A549 (cell line): Measurements from ENCODE around the gene SHISAL2A. TPM values are rescaled to one million over a fixed set of nuclear protein-coding genes. Genes with fewer than 3 reads are reported as not detected.

Experiments
- ATAC-seq, 2 experiments: fragments of 200-7000 bp in 1 of 2; fragments of >200 bp in 1 of 2; cut with Nextera tagmentation in 1 of 2; cut with Tn5 transposase in 1 of 2; 3 replicates each; pipeline versions ENCODE4 v1.8.0 to v1.9.1; 2018 to 2020; ENCODE audit warnings: mild to moderate bottlenecking in 1 of 2, moderate library complexity in 1 of 2
- CTCF ChIA-PET: fragments of 300-600 bp; sonication (Branson Sonifier 250); formaldehyde crosslinking; extraction: SDS; loops from one replicate; lab custom pipeline; 2021; ENCODE audit warnings: antibody characterized with exemption, inconsistent platforms; lab: Yijun Ruan, JAX
- POLR2A ChIA-PET: fragments of 350-600 bp; formaldehyde crosslinking; extraction: SDS; loops from one replicate; lab custom pipeline; 2021; ENCODE audit warnings: antibody characterized with exemption, inconsistent platforms; lab: Yijun Ruan, JAX
- DNase-seq, 2 experiments: peaks; one replicate each; pipeline versions ENCODE4 v3.0.0 to v3.0.0-alpha.2; 2011 to 2016; ENCODE audit warnings: low read depth in 1 of 2, low spot score in 1 of 2
- FAIRE-seq: peaks from 2 replicates; lab custom pipeline; 2011; peaks lifted over from hg19 to GRCh38; lab: Jason Lieb, UNC
- H3K27ac ChIP-seq, 2 experiments: fragments of >200 bp; sonication (Bioruptor Twin); formaldehyde crosslinking; 3 replicates each; pipeline ENCODE4 v1.5.1; 2016 to 2017
- H3K4me1 ChIP-seq: fragments of >200 bp; sonication (Bioruptor Twin); formaldehyde crosslinking; 3 replicates; pipeline ENCODE4 v1.6.1; 2016
- H3K4me2 ChIP-seq: fragments of >200 bp; sonication (Bioruptor Twin); formaldehyde crosslinking; 3 replicates; pipeline ENCODE4 v1.6.1; 2016
- H3K4me3 ChIP-seq: fragments of >200 bp; sonication (Bioruptor Twin); formaldehyde crosslinking; 3 replicates; pipeline ENCODE4 v1.5.1; 2016
- H3K9me3 ChIP-seq: fragments of >200 bp; sonication (Bioruptor Twin); formaldehyde crosslinking; 3 replicates; pipeline ENCODE4 v1.6.1; 2016
- ATOH8 ChIP-seq: fragments of 250-450 bp; sonication (Bioruptor Pico); IDR thresholded peaks from 2 replicates; pipeline ENCODE4 v1.5.0; 2020; ENCODE audit warnings: low read depth, mild to moderate bottlenecking, moderate library complexity
- CBX2 ChIP-seq: fragments of 200-600 bp; sonication (generic); IDR thresholded peaks from 2 replicates; pipeline ENCODE4 v1.6.1; 2016; ENCODE audit warnings: low read depth, mild to moderate bottlenecking, borderline replicate concordance
- CBX8 ChIP-seq: fragments of 200-600 bp; sonication (generic); IDR thresholded peaks from 2 replicates; pipeline ENCODE4 v1.6.1; 2016
- EHF ChIP-seq: fragments of 250-450 bp; sonication (Bioruptor Pico); IDR thresholded peaks from 2 replicates; pipeline ENCODE4 v1.5.0; 2020; ENCODE audit warnings: mild to moderate bottlenecking
- EP300 ChIP-seq, 2 experiments: fragments of >200 bp; sonication (Bioruptor Twin); formaldehyde crosslinking; IDR thresholded peaks; 2 replicates in 1 of 2; 3 replicates in 1 of 2; pipeline ENCODE4 v1.6.1; 2016 to 2017
- FOSB ChIP-seq: fragments of 250-450 bp; sonication (Bioruptor Pico); IDR thresholded peaks from 2 replicates; pipeline ENCODE4 v1.5.0; 2020; ENCODE audit warnings: mild to moderate bottlenecking, moderate library complexity
- HOXB5 ChIP-seq: fragments of 250-450 bp; sonication (Bioruptor Pico); IDR thresholded peaks from 2 replicates; pipeline ENCODE4 v1.5.0; 2020; ENCODE audit warnings: mild to moderate bottlenecking, moderate library complexity
- KDM1A ChIP-seq: fragments of 200-600 bp; sonication (generic); IDR thresholded peaks from 2 replicates; pipeline ENCODE4 v1.6.1; 2016; ENCODE audit warnings: low read depth, mild to moderate bottlenecking
- KDM5A ChIP-seq: fragments of 200-600 bp; sonication (generic); IDR thresholded peaks from 2 replicates; pipeline ENCODE4 v1.6.1; 2016; ENCODE audit warnings: antibody characterized with exemption, mild to moderate bottlenecking
- MAZ ChIP-seq: fragments of 150-350 bp; IDR thresholded peaks from 2 replicates; pipeline ENCODE4 v1.6.1; 2014; ENCODE audit warnings: antibody characterized with exemption, low read depth, low read length, borderline replicate concordance
- POLR2AphosphoS2 ChIP-seq: conservative IDR thresholded peaks from 2 replicates; pipeline ENCODE4 v1.6.1; 2012; ENCODE audit warnings: low read length, improper control_type of control experiment, inconsistent platforms
- RARB ChIP-seq: fragments of 250-450 bp; sonication (Bioruptor Pico); IDR thresholded peaks from 2 replicates; pipeline ENCODE4 v1.8.0; 2021; ENCODE audit warnings: mild to moderate bottlenecking, moderate library complexity
- RCOR1 ChIP-seq: fragments of 150-350 bp; IDR thresholded peaks from 2 replicates; pipeline ENCODE4 v1.6.1; 2014; ENCODE audit warnings: antibody characterized with exemption, low read length, low read depth
- RFX5 ChIP-seq: fragments of 450-650 bp; IDR thresholded peaks from 2 replicates; pipeline ENCODE4 v1.7.1; 2014; ENCODE audit warnings: antibody characterized with exemption, mild to moderate bottlenecking, moderate library complexity
- RNF2 ChIP-seq: fragments of 200-600 bp; sonication (generic); IDR thresholded peaks from 2 replicates; pipeline ENCODE4 v1.6.1; 2016; ENCODE audit warnings: low read depth, mild to moderate bottlenecking, antibody characterized with exemption, moderate library complexity, borderline replicate concordance
- TFCP2L1 ChIP-seq: fragments of 250-450 bp; sonication (Bioruptor Pico); IDR thresholded peaks from 2 replicates; pipeline ENCODE4 v1.5.0; 2021; ENCODE audit warnings: mild to moderate bottlenecking
- TP53 ChIP-seq: fragments of 250-450 bp; sonication (Bioruptor Pico); IDR thresholded peaks from 2 replicates; pipeline ENCODE4 v1.5.0; 2021; ENCODE audit warnings: mild to moderate bottlenecking, moderate library complexity
- ZC3H11A ChIP-seq: fragments of 450-650 bp; IDR thresholded peaks from 2 replicates; pipeline ENCODE4 v1.6.1; 2014; ENCODE audit warnings: antibody characterized with exemption, mild to moderate bottlenecking
- ZNF302 ChIP-seq: fragments of 250-450 bp; sonication (Bioruptor Pico); IDR thresholded peaks from 2 replicates; pipeline ENCODE4 v1.9.0; 2021; ENCODE audit warnings: inconsistent platforms, mild to moderate bottlenecking, moderate library complexity
- ZSCAN20 ChIP-seq: fragments of 250-450 bp; sonication (Bioruptor Pico); IDR thresholded peaks from 2 replicates; pipeline ENCODE4 v1.8.0; 2022; ENCODE audit warnings: mild to moderate bottlenecking, moderate library complexity
- WGBS: methylation state at CpG from one replicate; pipeline ENCODE4 v1.1.6; 2017; ENCODE audit errors: missing lambda C conversion rate; 5-methylcytosine and 5-hydroxymethylcytosine counted together
- polyA plus RNA-seq, 4 experiments: library from polyadenylated mRNA; depleted of rRNA in 3 of 4; stranded (reverse); fragments of >200 nt; fragmentation: RNase III in 1 of 4; extraction: RNeasy Plus Mini Kit Qiagen cat#74134 plus additional on column Dnase treatment in 1 of 4; gene quantifications; 2 replicates in 3 of 4; 3 replicates in 1 of 4; pipeline ENCODE4 v1.2.3, GENCODE V29; 2011 to 2017
- TF ChIP-seq, protein P1 (sequence below): fragments of 200-600 bp; sonication (generic); IDR thresholded peaks from 2 replicates; pipeline ENCODE4 v1.6.1; 2016; ENCODE audit warnings: antibody characterized with exemption, mild to moderate bottlenecking, moderate library complexity
- TF ChIP-seq, protein P2 (sequence below): fragments of >200 bp; sonication (Bioruptor Twin); formaldehyde crosslinking; IDR thresholded peaks from 3 replicates; pipeline ENCODE4 v1.6.1; 2016
- TF ChIP-seq, protein P3 (sequence below): IDR thresholded peaks from 2 replicates; pipeline ENCODE4 v1.6.1; 2012
- TF ChIP-seq, protein P4 (sequence below): IDR thresholded peaks from 2 replicates; pipeline ENCODE4 v1.6.1; 2012; ENCODE audit warnings: low read depth, borderline replicate concordance

Gene SHISAL2A
- polyA plus RNA-seq, 2 of the 4 experiments (the other 2 are of a cell fraction) = not detected

- no peaks in the 10 kb centered on the region for H3K9me3 ChIP-seq
- no peak overlapping the region; a peak in 1 of 6 replicates for H3K27ac ChIP-seq
- DNase-seq = no peak
- H3K4me2 ChIP-seq = no peak overlapping the region
- POLR2A ChIA-PET = no interaction called here
- TF ChIP-seq MAZ (no peak), FOSB (no peak), ZC3H11A (no peak), ATOH8 (CRISPR knock-in tag) (no peak), EHF (no peak), KDM1A (no peak), POLR2AphosphoS2 (no peak), RFX5 (no peak), KDM5A (no peak), RCOR1 (no peak), TP53 (CRISPR knock-in tag) (no peak)
- no peak for ATAC-seq
- no peaks in the 10 kb centered on the region for H3K4me1 ChIP-seq
- WGBS = 96% methylated on average over 4 of the region's 4 CpGs
- CTCF ChIA-PET = no interaction called here
- no peak for FAIRE-seq
- no peak overlapping the region for H3K4me3 ChIP-seq
These were observed 48.2 kb downstream of the SHISAL2A start for GRCh38 chr1:52681136-52681535.

DNA sequence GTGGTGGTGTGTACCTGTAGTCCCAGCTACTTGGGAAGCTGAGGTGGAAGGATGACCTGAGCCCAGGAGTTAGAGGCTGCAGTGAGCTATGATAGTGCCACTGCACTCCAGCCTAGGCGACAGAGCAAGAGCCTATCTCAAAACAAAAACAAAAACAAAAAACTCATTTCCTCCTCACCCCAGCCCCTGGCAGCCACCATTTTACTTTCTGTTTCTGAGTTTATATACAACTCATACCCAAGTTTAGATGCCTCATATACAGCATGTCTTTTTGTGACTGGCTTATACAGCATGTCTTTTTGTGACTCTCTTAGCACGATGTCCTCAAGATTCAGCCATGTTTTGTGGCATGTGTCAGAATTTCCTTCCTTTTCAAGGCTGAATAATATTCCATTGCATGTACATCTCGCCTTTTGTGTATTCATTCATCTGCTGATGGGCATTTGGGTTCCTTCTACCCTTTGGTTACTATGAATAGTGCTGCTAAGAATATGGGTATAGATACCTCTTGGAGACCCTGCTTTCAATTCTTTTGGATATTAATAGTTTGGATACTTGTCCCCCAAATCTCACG lies 50.5 kb downstream of the SHISAL2A start:
- no peaks in the 10 kb centered on the region for H3K4me1 ChIP-seq
- no peaks in the 10 kb centered on the region for H3K9me3 ChIP-seq
- H3K4me2 ChIP-seq = no peak overlapping the region
- ChIA-PET POLR2A (no interaction called here), CTCF (no interaction called here)
- no peak for ATAC-seq
- FAIRE-seq = no peak
- WGBS = 86% methylated on average over 4 of the region's 4 CpGs
- DNase-seq = no peak
- H3K4me3 ChIP-seq = no peak overlapping the region
- TF ChIP-seq HOXB5 (CRISPR knock-in tag) (no peak), CBX8 (no peak), FOSB (no peak), MAZ (no peak), RARB (no peak), EHF (no peak), EP300 (IDR thresholded peaks at IDR 0.05) (no peak), POLR2AphosphoS2 (no peak), TFCP2L1 (CRISPR knock-in tag) (no peak), ZNF302 (no peak), CBX2 (no peak), ZSCAN20 (CRISPR knock-in tag) (no peak), RNF2 (no peak)
- TF ChIP-seq, protein P1, sequence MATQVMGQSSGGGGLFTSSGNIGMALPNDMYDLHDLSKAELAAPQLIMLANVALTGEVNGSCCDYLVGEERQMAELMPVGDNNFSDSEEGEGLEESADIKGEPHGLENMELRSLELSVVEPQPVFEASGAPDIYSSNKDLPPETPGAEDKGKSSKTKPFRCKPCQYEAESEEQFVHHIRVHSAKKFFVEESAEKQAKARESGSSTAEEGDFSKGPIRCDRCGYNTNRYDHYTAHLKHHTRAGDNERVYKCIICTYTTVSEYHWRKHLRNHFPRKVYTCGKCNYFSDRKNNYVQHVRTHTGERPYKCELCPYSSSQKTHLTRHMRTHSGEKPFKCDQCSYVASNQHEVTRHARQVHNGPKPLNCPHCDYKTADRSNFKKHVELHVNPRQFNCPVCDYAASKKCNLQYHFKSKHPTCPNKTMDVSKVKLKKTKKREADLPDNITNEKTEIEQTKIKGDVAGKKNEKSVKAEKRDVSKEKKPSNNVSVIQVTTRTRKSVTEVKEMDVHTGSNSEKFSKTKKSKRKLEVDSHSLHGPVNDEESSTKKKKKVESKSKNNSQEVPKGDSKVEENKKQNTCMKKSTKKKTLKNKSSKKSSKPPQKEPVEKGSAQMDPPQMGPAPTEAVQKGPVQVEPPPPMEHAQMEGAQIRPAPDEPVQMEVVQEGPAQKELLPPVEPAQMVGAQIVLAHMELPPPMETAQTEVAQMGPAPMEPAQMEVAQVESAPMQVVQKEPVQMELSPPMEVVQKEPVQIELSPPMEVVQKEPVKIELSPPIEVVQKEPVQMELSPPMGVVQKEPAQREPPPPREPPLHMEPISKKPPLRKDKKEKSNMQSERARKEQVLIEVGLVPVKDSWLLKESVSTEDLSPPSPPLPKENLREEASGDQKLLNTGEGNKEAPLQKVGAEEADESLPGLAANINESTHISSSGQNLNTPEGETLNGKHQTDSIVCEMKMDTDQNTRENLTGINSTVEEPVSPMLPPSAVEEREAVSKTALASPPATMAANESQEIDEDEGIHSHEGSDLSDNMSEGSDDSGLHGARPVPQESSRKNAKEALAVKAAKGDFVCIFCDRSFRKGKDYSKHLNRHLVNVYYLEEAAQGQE = no peak
- TF ChIP-seq, protein P2, sequence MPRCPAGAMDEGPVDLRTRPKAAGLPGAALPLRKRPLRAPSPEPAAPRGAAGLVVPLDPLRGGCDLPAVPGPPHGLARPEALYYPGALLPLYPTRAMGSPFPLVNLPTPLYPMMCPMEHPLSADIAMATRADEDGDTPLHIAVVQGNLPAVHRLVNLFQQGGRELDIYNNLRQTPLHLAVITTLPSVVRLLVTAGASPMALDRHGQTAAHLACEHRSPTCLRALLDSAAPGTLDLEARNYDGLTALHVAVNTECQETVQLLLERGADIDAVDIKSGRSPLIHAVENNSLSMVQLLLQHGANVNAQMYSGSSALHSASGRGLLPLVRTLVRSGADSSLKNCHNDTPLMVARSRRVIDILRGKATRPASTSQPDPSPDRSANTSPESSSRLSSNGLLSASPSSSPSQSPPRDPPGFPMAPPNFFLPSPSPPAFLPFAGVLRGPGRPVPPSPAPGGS = no peak
- TF ChIP-seq, protein P3, sequence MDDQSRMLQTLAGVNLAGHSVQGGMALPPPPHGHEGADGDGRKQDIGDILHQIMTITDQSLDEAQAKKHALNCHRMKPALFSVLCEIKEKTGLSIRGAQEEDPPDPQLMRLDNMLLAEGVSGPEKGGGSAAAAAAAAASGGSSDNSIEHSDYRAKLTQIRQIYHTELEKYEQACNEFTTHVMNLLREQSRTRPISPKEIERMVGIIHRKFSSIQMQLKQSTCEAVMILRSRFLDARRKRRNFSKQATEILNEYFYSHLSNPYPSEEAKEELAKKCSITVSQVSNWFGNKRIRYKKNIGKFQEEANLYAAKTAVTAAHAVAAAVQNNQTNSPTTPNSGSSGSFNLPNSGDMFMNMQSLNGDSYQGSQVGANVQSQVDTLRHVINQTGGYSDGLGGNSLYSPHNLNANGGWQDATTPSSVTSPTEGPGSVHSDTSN = no peak
- TF ChIP-seq, protein P4, sequence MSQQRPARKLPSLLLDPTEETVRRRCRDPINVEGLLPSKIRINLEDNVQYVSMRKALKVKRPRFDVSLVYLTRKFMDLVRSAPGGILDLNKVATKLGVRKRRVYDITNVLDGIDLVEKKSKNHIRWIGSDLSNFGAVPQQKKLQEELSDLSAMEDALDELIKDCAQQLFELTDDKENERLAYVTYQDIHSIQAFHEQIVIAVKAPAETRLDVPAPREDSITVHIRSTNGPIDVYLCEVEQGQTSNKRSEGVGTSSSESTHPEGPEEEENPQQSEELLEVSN = no peak
- no peak overlapping the region for H3K27ac ChIP-seq
